ENCODE results near the gene CUX1. TPM values are rescaled to one million over a fixed set of nuclear protein-coding genes. Genes with fewer than 3 reads are reported as not detected.
"Not testable (repeated sequence)": the region's sequence is repeated elsewhere in the genome, so short reads cannot be mapped to it uniquely, and the experiment has no call there.

CUX1 gene
- polyA plus RNA-seq, 4 donors: 29.2 to 77.5 (median 32.3) TPM

GRCh38 chr7:101816595-101817470 is 593 bp upstream of the CUX1 start:
- Histone ChIP-seq H3K36me3 (ENCODE audit: control insufficient read depth in 3 of 3, insufficient read depth in 2 of 3, low read depth in 1 of 3, low read length in 3 of 3) (peaks cover 0 to 2% (median 0%) of the 10 kb centered on the region in 3 donors), H3K4me3 (ENCODE audit: low read depth in 1 of 3, low read length in 3 of 3) (peak overlapping the region; percentile 49 to 93 (median 89)), H3K27me3 (ENCODE audit: control insufficient read depth in 3 of 3, insufficient read depth in 3 of 3, low read length in 3 of 3) (no peaks in the 10 kb centered on the region), H3K9me3 (ENCODE audit: control insufficient read depth in 2 of 2, insufficient read depth in 1 of 2, low read depth in 1 of 2, low read length in 1 of 2) (no peaks in the 10 kb centered on the region), H3K27ac (ENCODE audit: low read depth in 1 of 3, low read length in 2 of 3) (peak overlapping the region in 1 of 3 donors; percentile 41), H3K4me1 (ENCODE audit: control insufficient read depth in 3 of 3, insufficient read depth in 2 of 3, low read depth in 1 of 3, low read length in 2 of 3) (peaks cover 0 to 17% (median 6%) of the 10 kb centered on the region in 3 donors)
- WGBS, 3 donors: 0 to 1% (median 1%) methylated on average over 39 to 130 of the region's 130 CpGs
- FAIRE-seq: no peak
- DNase-seq: peak; percentile 37 to 72

- WGBS, 3 donors: 86 to 87% (median 86%) methylated on average over 14 of the region's 14 CpGs
Observed at GRCh38 chr7:101818287-101819071, 1.1 kb downstream of the CUX1 start.

GRCh38 chr7:101819183-101819582 is 1.8 kb downstream of the CUX1 start:
- Histone ChIP-seq H3K36me3 (ENCODE audit: control insufficient read depth in 3 of 3, insufficient read depth in 2 of 3, low read depth in 1 of 3, low read length in 3 of 3) (peaks cover 0 to 11% (median 0%) of the 10 kb centered on the region in 3 donors), H3K4me3 (ENCODE audit: low read depth in 1 of 3, low read length in 3 of 3) (no peak overlapping the region), H3K27me3 (ENCODE audit: control insufficient read depth in 3 of 3, insufficient read depth in 3 of 3, low read length in 3 of 3) (no peaks in the 10 kb centered on the region), H3K4me1 (ENCODE audit: control insufficient read depth in 3 of 3, insufficient read depth in 2 of 3, low read depth in 1 of 3, low read length in 2 of 3) (peaks cover 0 to 17% (median 4%) of the 10 kb centered on the region in 3 donors), H3K9me3 (ENCODE audit: control insufficient read depth in 2 of 2, insufficient read depth in 1 of 2, low read depth in 1 of 2, low read length in 1 of 2) (no peaks in the 10 kb centered on the region), H3K27ac (ENCODE audit: low read depth in 1 of 3, low read length in 2 of 3) (no peak overlapping the region)
- no peak for FAIRE-seq
- DNase-seq: no peak
- WGBS, 3 donors: 87 to 100% (median 94%) methylated on average over 2 of the region's 2 CpGs

More at GRCh38 chr7:101818287-101819071, 1.1 kb downstream of the CUX1 start:
- DNase-seq (no peak), FAIRE-seq (no peak)
- no peak overlapping the region for H3K27ac ChIP-seq (ENCODE audit: low read depth in 1 of 3, low read length in 2 of 3)
- H3K27me3 ChIP-seq (ENCODE audit: control insufficient read depth in 3 of 3, insufficient read depth in 3 of 3, low read length in 3 of 3): no peaks in the 10 kb centered on the region
- H3K4me1 ChIP-seq (ENCODE audit: control insufficient read depth in 3 of 3, insufficient read depth in 2 of 3, low read depth in 1 of 3, low read length in 2 of 3): peaks cover 0 to 17% (median 6%) of the 10 kb centered on the region in 3 donors
- no peaks in the 10 kb centered on the region for H3K9me3 ChIP-seq (ENCODE audit: control insufficient read depth in 2 of 2, insufficient read depth in 1 of 2, low read depth in 1 of 2, low read length in 1 of 2)
- peaks cover 0 to 11% (median 0%) of the 10 kb centered on the region in 3 donors for H3K36me3 ChIP-seq (ENCODE audit: control insufficient read depth in 3 of 3, insufficient read depth in 2 of 3, low read depth in 1 of 3, low read length in 3 of 3)
- peak overlapping the region in 1 of 3 donors; percentile 23 for H3K4me3 ChIP-seq (ENCODE audit: low read depth in 1 of 3, low read length in 3 of 3)

- DNase-seq (no peak), FAIRE-seq (no peak)
- Histone ChIP-seq H3K27ac (ENCODE audit: low read depth in 1 of 3, low read length in 2 of 3) (no peak overlapping the region), H3K27me3 (ENCODE audit: control insufficient read depth in 3 of 3, insufficient read depth in 3 of 3, low read length in 3 of 3) (no peaks in the 10 kb centered on the region), H3K4me1 (ENCODE audit: control insufficient read depth in 3 of 3, insufficient read depth in 2 of 3, low read depth in 1 of 3, low read length in 2 of 3) (peaks cover 0 to 13% (median 4%) of the 10 kb centered on the region in 3 donors), H3K9me3 (ENCODE audit: control insufficient read depth in 2 of 2, insufficient read depth in 1 of 2, low read depth in 1 of 2, low read length in 1 of 2) (no peaks in the 10 kb centered on the region), H3K36me3 (ENCODE audit: control insufficient read depth in 3 of 3, insufficient read depth in 2 of 3, low read depth in 1 of 3, low read length in 3 of 3) (peaks cover 0 to 11% (median 0%) of the 10 kb centered on the region in 3 donors), H3K4me3 (ENCODE audit: low read depth in 1 of 3, low read length in 3 of 3) (no peak overlapping the region)
- WGBS, 3 donors: 82% methylated on average over 6 of the region's 6 CpGs
Observed at GRCh38 chr7:101819913-101820522, 2.6 kb downstream of the CUX1 start.

- 84 to 87% (median 86%) methylated on average over 8 of the region's 8 CpGs for WGBS, 3 donors
- DNase-seq: no peak
- Histone ChIP-seq H3K4me1 (ENCODE audit: control insufficient read depth in 3 of 3, insufficient read depth in 2 of 3, low read depth in 1 of 3, low read length in 2 of 3) (peaks cover 0 to 13% (median 4%) of the 10 kb centered on the region in 3 donors), H3K27me3 (ENCODE audit: control insufficient read depth in 3 of 3, insufficient read depth in 3 of 3, low read length in 3 of 3) (no peaks in the 10 kb centered on the region), H3K36me3 (ENCODE audit: control insufficient read depth in 3 of 3, insufficient read depth in 2 of 3, low read depth in 1 of 3, low read length in 3 of 3) (peaks cover 0 to 17% (median 0%) of the 10 kb centered on the region in 3 donors), H3K4me3 (ENCODE audit: low read depth in 1 of 3, low read length in 3 of 3) (no peak overlapping the region), H3K27ac (ENCODE audit: low read depth in 1 of 3, low read length in 2 of 3) (no peak overlapping the region), H3K9me3 (ENCODE audit: control insufficient read depth in 2 of 2, insufficient read depth in 1 of 2, low read depth in 1 of 2, low read length in 1 of 2) (no peaks in the 10 kb centered on the region)
- no peak for FAIRE-seq
Observed at GRCh38 chr7:101820703-101821102, 3.3 kb downstream of the CUX1 start.

- DNase-seq; H3K27me3 ChIP-seq (ENCODE audit: control insufficient read depth in 3 of 3, insufficient read depth in 3 of 3, low read length in 3 of 3); H3K9me3 ChIP-seq (ENCODE audit: control insufficient read depth in 2 of 2, insufficient read depth in 1 of 2, low read depth in 1 of 2, low read length in 1 of 2); H3K27ac ChIP-seq (ENCODE audit: low read depth in 1 of 3, low read length in 2 of 3); FAIRE-seq; H3K4me3 ChIP-seq (ENCODE audit: low read depth in 1 of 3, low read length in 3 of 3): not testable (repeated sequence)
- WGBS, 3 donors: 89 to 96% (median 90%) methylated on average over 6 of the region's 6 CpGs
- H3K4me1 ChIP-seq (ENCODE audit: control insufficient read depth in 3 of 3, insufficient read depth in 2 of 3, low read depth in 1 of 3, low read length in 2 of 3): peaks cover 0 to 13% (median 4%) of the 10 kb centered on the region in 3 donors
- peaks cover 0 to 23% (median 0%) of the 10 kb centered on the region in 3 donors for H3K36me3 ChIP-seq (ENCODE audit: control insufficient read depth in 3 of 3, insufficient read depth in 2 of 3, low read depth in 1 of 3, low read length in 3 of 3)
Observed at GRCh38 chr7:101822632-101823031, 5.2 kb downstream of the CUX1 start.

- FAIRE-seq: no peak
- 82 to 83% (median 83%) methylated on average over 11 of the region's 11 CpGs for WGBS, 3 donors
- peaks cover 0 to 12% (median 4%) of the 10 kb centered on the region in 3 donors for H3K4me1 ChIP-seq (ENCODE audit: control insufficient read depth in 3 of 3, insufficient read depth in 2 of 3, low read depth in 1 of 3, low read length in 2 of 3)
- no peak overlapping the region for H3K4me3 ChIP-seq (ENCODE audit: low read depth in 1 of 3, low read length in 3 of 3)
- H3K36me3 ChIP-seq (ENCODE audit: control insufficient read depth in 3 of 3, insufficient read depth in 2 of 3, low read depth in 1 of 3, low read length in 3 of 3): peaks cover 0 to 26% (median 0%) of the 10 kb centered on the region in 3 donors
- DNase-seq: no peak
- no peaks in the 10 kb centered on the region for H3K9me3 ChIP-seq (ENCODE audit: control insufficient read depth in 2 of 2, insufficient read depth in 1 of 2, low read depth in 1 of 2, low read length in 1 of 2)
- no peak overlapping the region for H3K27ac ChIP-seq (ENCODE audit: low read depth in 1 of 3, low read length in 2 of 3)
- H3K27me3 ChIP-seq (ENCODE audit: control insufficient read depth in 3 of 3, insufficient read depth in 3 of 3, low read length in 3 of 3): no peaks in the 10 kb centered on the region
Observed at GRCh38 chr7:101823096-101823495, 5.7 kb downstream of the CUX1 start.

- Histone ChIP-seq H3K4me3 (ENCODE audit: low read depth in 1 of 3, low read length in 3 of 3) (no peak overlapping the region), H3K9me3 (ENCODE audit: control insufficient read depth in 2 of 2, insufficient read depth in 1 of 2, low read depth in 1 of 2, low read length in 1 of 2) (no peaks in the 10 kb centered on the region), H3K36me3 (ENCODE audit: control insufficient read depth in 3 of 3, insufficient read depth in 2 of 3, low read depth in 1 of 3, low read length in 3 of 3) (peaks cover 0 to 30% (median 0%) of the 10 kb centered on the region in 3 donors), H3K27me3 (ENCODE audit: control insufficient read depth in 3 of 3, insufficient read depth in 3 of 3, low read length in 3 of 3) (no peaks in the 10 kb centered on the region), H3K27ac (ENCODE audit: low read depth in 1 of 3, low read length in 2 of 3) (no peak overlapping the region), H3K4me1 (ENCODE audit: control insufficient read depth in 3 of 3, insufficient read depth in 2 of 3, low read depth in 1 of 3, low read length in 2 of 3) (peaks cover 0 to 7% (median 3%) of the 10 kb centered on the region in 3 donors)
- no peak for DNase-seq
- FAIRE-seq: no peak
- 66 to 70% (median 69%) methylated on average over 5 of the region's 5 CpGs for WGBS, 3 donors
Observed at GRCh38 chr7:101823596-101823995, 6.2 kb downstream of the CUX1 start.

Measured in small intestine (tissue), 7 donors.